ENCODE data around the gene EXTL2.

GRCh38 chr1:100930494-100930893 is 35.9 kb upstream of the EXTL2 start:
- no peak for TF ChIP-seq CTCF (IDR thresholded peaks at IDR 0.05; ENCODE audit: poor library complexity, severe bottlenecking)
- no peak for TF ChIP-seq REST (IDR thresholded peaks at IDR 0.05; ENCODE audit: borderline replicate concordance)
- TF ChIP-seq RAD21 (conservative IDR thresholded peaks at IDR 0.05), result no peak
- no peak for TF ChIP-seq EZH2 (IDR thresholded peaks at IDR 0.05; ENCODE audit: borderline replicate concordance, insufficient read depth, low read length, poor library complexity, severe bottlenecking)
- no peak for TF ChIP-seq EP300 (conservative IDR thresholded peaks at IDR 0.05; ENCODE audit: poor library complexity, severe bottlenecking)
- no peak for TF ChIP-seq POLR2AphosphoS5 (IDR thresholded peaks at IDR 0.05)
